KMS-11 (cell line): Measurements from ENCODE around the gene SOX8.

ENCODE experiments used
- H2AFZ ChIP-seq: fragments of 200-600 bp; sonication (generic); 2 replicates; pipeline ENCODE4 v1.6.1; 2016; ENCODE audit warnings: antibody characterized with exemption, mixed run types, low read depth
- H3K27ac ChIP-seq: fragments of 200-600 bp; sonication (generic); 2 replicates; pipeline ENCODE4 v1.6.1; 2016; ENCODE audit warnings: mild to moderate bottlenecking, mixed run types
- H3K27me3 ChIP-seq: fragments of 200-600 bp; sonication (generic); 2 replicates; pipeline ENCODE4 v1.6.1; 2017; ENCODE audit warnings: mild to moderate bottlenecking, low read depth, mixed run types, moderate library complexity; ENCODE audit not compliant: insufficient read depth
- H3K36me3 ChIP-seq: fragments of 200-600 bp; sonication (generic); 2 replicates; pipeline ENCODE4 v1.6.1; 2017; ENCODE audit warnings: mild to moderate bottlenecking, mixed run types; ENCODE audit not compliant: insufficient read depth
- H3K4me1 ChIP-seq: fragments of 200-600 bp; sonication (generic); 2 replicates; pipeline ENCODE4 v1.6.1; 2016; ENCODE audit warnings: mild to moderate bottlenecking, low read depth, mixed run types; ENCODE audit not compliant: poor library complexity, severe bottlenecking
- H3K4me2 ChIP-seq: fragments of 200-600 bp; sonication (generic); 2 replicates; pipeline ENCODE4 v1.7.0; 2016; ENCODE audit warnings: mild to moderate bottlenecking, mixed run types
- H3K4me3 ChIP-seq: fragments of 200-600 bp; sonication (generic); IDR thresholded peaks from 2 replicates; pipeline ENCODE4 v1.6.1; 2017; ENCODE audit warnings: low read depth, low read length, mixed read lengths; ENCODE audit not compliant: insufficient read depth
- H3K79me2 ChIP-seq: fragments of 200-600 bp; sonication (generic); 2 replicates; pipeline ENCODE4 v1.6.1; 2016; ENCODE audit warnings: low read depth, mixed run types; ENCODE audit not compliant: insufficient read depth
- H3K9ac ChIP-seq: fragments of 200-600 bp; sonication (generic); 2 replicates; pipeline ENCODE4 v1.6.1; 2016; ENCODE audit warnings: mild to moderate bottlenecking, mixed run types
- H4K20me1 ChIP-seq: fragments of 200-600 bp; sonication (generic); 2 replicates; pipeline ENCODE4 v1.6.1; 2016; ENCODE audit warnings: mild to moderate bottlenecking, mixed run types; ENCODE audit not compliant: insufficient read depth
- CTCF ChIP-seq: fragments of 200-600 bp; sonication (generic); conservative IDR thresholded peaks from 2 replicates; pipeline ENCODE4 v1.6.1; 2017; ENCODE audit warnings: low read depth, mild to moderate bottlenecking, antibody characterized with exemption, low read length, moderate library complexity, mixed read lengths

The SOX8 gene

GRCh38 chr16:1000608-1001007 lies 19.0 kb downstream of the SOX8 start:
- Histone ChIP-seq H3K4me2 (no peak overlapping the region), H3K9ac (no peak overlapping the region), H2AFZ (no peak overlapping the region), H4K20me1 (no peaks in the 10 kb centered on the region), H3K27me3 (peaks cover 92% of the 10 kb centered on the region), H3K79me2 (no peaks in the 10 kb centered on the region), H3K27ac (no peak overlapping the region), H3K36me3 (no peaks in the 10 kb centered on the region), H3K4me3 (no peak overlapping the region), H3K4me1 (no peaks in the 10 kb centered on the region)
- no peak for TF ChIP-seq CTCF

- H3K4me2 ChIP-seq, result no peak overlapping the region
- TF ChIP-seq CTCF, result no peak
- no peak overlapping the region for H3K9ac ChIP-seq
- H3K36me3 ChIP-seq, result no peaks in the 10 kb centered on the region
- peaks cover 92% of the 10 kb centered on the region for H3K27me3 ChIP-seq
- no peak overlapping the region for H3K4me3 ChIP-seq
- no peak overlapping the region for H2AFZ ChIP-seq
- no peaks in the 10 kb centered on the region for H3K79me2 ChIP-seq
- H4K20me1 ChIP-seq, result no peaks in the 10 kb centered on the region
- H3K4me1 ChIP-seq, result no peaks in the 10 kb centered on the region
- H3K27ac ChIP-seq, result no peak overlapping the region
Measured at GRCh38 chr16:1001096-1001495, 19.5 kb downstream of the SOX8 start.

- no peaks in the 10 kb centered on the region for H3K4me1 ChIP-seq
- H4K20me1 ChIP-seq, result no peaks in the 10 kb centered on the region
- no peak overlapping the region for H3K4me2 ChIP-seq
- no peaks in the 10 kb centered on the region for H3K36me3 ChIP-seq
- H3K27ac ChIP-seq, result no peak overlapping the region
- no peaks in the 10 kb centered on the region for H3K79me2 ChIP-seq
- H3K9ac ChIP-seq, result no peak overlapping the region
- H3K27me3 ChIP-seq, result peaks cover 91% of the 10 kb centered on the region
- no peak overlapping the region for H3K4me3 ChIP-seq
- no peak for TF ChIP-seq CTCF
- H2AFZ ChIP-seq, result no peak overlapping the region
Measured at GRCh38 chr16:1002399-1003166, 21.0 kb downstream of the SOX8 start.

GRCh38 chr16:1003391-1004347 lies 22.1 kb downstream of the SOX8 start:
- Histone ChIP-seq H3K79me2 (no peaks in the 10 kb centered on the region), H3K4me3 (no peak overlapping the region), H3K9ac (no peak overlapping the region), H4K20me1 (no peaks in the 10 kb centered on the region), H3K27ac (no peak overlapping the region), H3K36me3 (no peaks in the 10 kb centered on the region), H3K4me1 (no peaks in the 10 kb centered on the region), H3K27me3 (peaks cover 91% of the 10 kb centered on the region), H3K4me2 (no peak overlapping the region), H2AFZ (no peak overlapping the region)
- TF ChIP-seq CTCF, result no peak
